ENCODE data around the gene FGF2. TPM values are rescaled to one million over a fixed set of nuclear protein-coding genes. Genes with fewer than 3 reads are reported as not detected.
"Not testable (repeated sequence)": the region's sequence is repeated elsewhere in the genome, so short reads cannot be mapped to it uniquely, and the experiment has no call there.

Gene FGF2
- total and polyA plus RNA-seq, 5 experiments from 2014 or later = not detected

DNA sequence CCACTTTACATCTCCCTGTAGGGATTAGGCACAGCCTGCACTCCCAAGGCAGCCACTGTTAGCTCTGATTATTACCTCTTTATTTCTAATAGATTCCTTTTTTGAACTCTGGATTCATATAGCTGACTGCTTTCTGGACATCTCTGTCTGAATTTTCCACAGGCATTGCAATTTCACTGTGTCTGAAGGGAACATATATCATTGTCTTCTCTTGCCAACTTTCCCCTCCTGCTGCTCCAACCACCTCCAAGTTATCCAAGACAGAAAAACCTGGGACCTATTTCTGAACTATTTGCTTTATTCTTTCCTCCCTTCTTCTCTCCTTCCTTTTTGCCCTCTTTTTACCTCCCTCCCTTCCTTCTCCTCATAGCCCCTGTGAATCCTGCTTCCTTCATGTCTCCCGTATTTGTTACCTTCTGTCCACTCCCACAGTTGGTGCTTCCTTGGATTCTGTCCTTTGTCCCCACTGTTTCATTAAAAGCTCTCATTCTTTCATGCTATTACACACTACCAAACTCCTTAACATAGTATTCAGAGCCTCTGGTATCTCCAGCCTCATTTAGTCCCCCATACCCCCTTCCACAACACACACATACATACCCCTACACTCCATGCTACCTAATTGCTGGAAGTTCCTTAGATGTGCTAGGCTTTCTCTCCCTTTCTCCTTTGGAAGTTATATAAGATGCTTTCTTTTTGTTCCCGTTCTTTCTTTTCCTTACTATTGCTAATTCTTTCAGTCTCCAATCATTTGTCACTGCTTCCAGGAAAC, 34.7 kb downstream of the FGF2 start:
- Mint-ChIP-seq H3K4me1 (no peaks in the 10 kb centered on the region), H3K36me3 (no peaks in the 10 kb centered on the region), H3K27ac (no peak overlapping the region), H3K27me3 (peaks cover 7 to 26% (median 20%) of the 10 kb centered on the region in 5 donors), H3K9me3 (no peaks in the 10 kb centered on the region), H3K4me3 (no peak overlapping the region)
- DNase-seq (no peak), ATAC-seq (no peak)
- POLR2A ChIA-PET = no interaction called here

DNA sequence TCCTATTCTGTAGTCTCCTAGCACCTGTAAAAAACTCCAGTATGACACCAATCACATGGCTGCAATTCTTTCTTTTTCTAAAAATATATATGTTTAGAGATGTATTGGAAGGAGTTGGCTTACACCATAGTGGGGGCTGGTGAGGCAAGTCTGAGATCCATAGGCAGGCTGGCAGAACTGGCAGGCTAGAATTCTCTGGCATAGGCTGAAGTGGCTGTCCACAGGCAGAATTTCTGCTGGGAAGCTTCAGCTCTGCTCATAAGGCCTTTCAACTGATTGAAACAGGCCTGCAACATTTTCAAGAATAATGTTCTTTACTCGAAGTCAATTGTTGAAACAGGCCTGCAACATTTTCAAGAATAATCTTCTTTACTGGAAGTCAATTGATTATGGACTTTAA, 37.0 kb downstream of the FGF2 start:
- POLR2A ChIA-PET = no interaction called here
- ATAC-seq (no peak), DNase-seq (no peak)
- no peak overlapping the region for H3K4me3 Mint-ChIP-seq
- H3K36me3 Mint-ChIP-seq = no peaks in the 10 kb centered on the region
- H3K9me3 Mint-ChIP-seq = peaks cover 0 to 4% (median 0%) of the 10 kb centered on the region in 9 donors
- no peak overlapping the region for H3K27ac Mint-ChIP-seq
- peaks cover 7 to 28% (median 20%) of the 10 kb centered on the region in 5 donors for H3K27me3 Mint-ChIP-seq
- no peaks in the 10 kb centered on the region for H3K4me1 Mint-ChIP-seq

DNA sequence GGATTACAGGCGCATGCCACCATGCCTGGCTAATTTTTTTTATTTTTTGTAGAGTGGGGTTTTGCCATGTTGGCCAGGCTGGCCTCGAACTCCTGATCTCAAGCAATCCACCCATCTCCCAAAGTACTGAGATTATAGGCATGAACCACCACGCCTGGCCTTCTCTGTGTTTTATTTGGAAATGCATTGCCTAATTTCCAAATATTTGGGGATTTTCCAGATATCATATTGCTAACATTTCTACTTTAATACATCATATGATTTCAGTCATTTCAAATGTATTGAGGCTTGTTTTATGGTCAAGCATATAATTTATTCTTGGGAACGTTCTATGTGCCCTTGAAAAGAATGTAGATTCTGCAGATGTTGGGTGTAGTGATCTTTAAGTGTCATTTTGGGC, 38.8 kb downstream of the FGF2 start:
- ATAC-seq (no peak), DNase-seq (no peak)
- POLR2A ChIA-PET = no interaction called here
- Mint-ChIP-seq H3K27me3 (peaks cover 10 to 34% (median 25%) of the 10 kb centered on the region in 5 donors), H3K36me3 (no peaks in the 10 kb centered on the region), H3K27ac (no peak overlapping the region), H3K4me3 (no peak overlapping the region), H3K9me3 (peaks cover 0 to 8% (median 0%) of the 10 kb centered on the region in 9 donors), H3K4me1 (no peaks in the 10 kb centered on the region)

- not testable (repeated sequence) for H3K4me3 Mint-ChIP-seq
Measured at GRCh38 chr4:122868235-122868634, 41.6 kb downstream of the FGF2 start.

DNA sequence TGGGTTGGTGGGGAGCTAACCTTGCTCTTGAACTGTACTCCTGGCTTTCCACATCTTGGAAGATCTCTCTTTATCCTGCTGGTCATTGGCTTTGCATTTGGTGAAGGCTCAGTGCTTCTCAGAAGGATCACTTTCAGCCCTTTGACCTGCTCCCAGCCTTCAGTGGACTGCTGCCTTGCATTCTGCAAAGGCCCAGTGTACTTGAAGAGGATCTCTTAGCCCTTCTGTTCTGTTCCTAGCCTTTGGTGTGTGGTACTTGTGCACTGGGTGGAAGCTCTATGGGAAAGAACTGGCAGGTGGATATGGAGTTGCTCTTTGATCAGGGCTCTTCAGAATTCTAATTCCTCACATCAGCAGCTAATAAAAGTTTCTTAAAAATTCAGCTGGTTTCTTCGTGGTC, 46.5 kb downstream of the FGF2 start:
- peaks cover 31 to 47% (median 34%) of the 10 kb centered on the region in 5 donors for H3K27me3 Mint-ChIP-seq
- H3K9me3 Mint-ChIP-seq = peaks cover 0 to 20% (median 2%) of the 10 kb centered on the region in 9 donors
- ATAC-seq (no peak), DNase-seq (no peak)
- no peak overlapping the region for H3K27ac Mint-ChIP-seq
- POLR2A ChIA-PET = no interaction called here
- no peaks in the 10 kb centered on the region for H3K4me1 Mint-ChIP-seq
- H3K4me3 Mint-ChIP-seq = no peak overlapping the region
- no peaks in the 10 kb centered on the region for H3K36me3 Mint-ChIP-seq

More at GRCh38 chr4:122868235-122868634, 41.6 kb downstream of the FGF2 start:
- H3K27ac Mint-ChIP-seq, POLR2A ChIA-PET, H3K36me3 Mint-ChIP-seq, H3K4me1 Mint-ChIP-seq, ATAC-seq, DNase-seq: not testable (repeated sequence)
- peaks cover 0 to 20% (median 2%) of the 10 kb centered on the region in 9 donors for H3K9me3 Mint-ChIP-seq
- H3K27me3 Mint-ChIP-seq = peaks cover 26 to 44% (median 30%) of the 10 kb centered on the region in 5 donors

DNA sequence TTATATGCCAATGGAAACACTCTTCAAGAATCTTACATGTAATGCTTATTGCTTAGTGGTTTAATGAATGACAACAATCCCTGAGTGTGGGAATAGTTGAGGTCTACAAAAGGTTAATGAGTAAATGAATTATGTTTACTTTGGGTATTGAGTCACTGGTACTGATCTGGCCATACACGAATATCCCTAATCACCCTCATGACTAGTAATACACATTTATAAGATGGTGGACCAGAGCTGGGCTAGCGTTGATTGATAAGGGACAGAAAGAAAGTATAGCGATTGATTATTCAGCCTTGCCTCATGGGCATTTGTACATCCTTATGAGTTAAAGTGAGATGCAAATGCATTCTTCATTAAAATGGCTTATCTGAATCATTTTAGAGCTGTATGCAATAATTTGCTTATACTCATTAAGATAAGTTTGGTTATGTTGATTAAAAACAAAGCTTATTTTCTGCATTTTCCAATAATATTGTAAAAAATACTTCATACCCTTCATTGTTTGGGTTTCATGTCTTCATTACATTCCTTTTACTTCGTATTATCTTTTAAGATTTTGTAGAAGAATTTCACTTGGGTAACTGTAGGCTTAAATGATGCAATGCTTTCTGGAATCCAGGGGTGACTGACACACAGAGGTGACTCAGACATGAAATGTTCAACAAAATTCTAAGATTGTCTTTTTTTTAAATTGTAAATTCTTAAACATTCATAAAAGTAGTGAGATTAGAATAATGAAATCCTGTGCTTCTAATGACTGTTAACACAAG, 47.4 kb downstream of the FGF2 start:
- Mint-ChIP-seq H3K36me3 (no peaks in the 10 kb centered on the region), H3K27me3 (peaks cover 28 to 49% (median 34%) of the 10 kb centered on the region in 5 donors), H3K9me3 (peaks cover 0 to 15% (median 1%) of the 10 kb centered on the region in 9 donors), H3K4me3 (no peak overlapping the region), H3K4me1 (no peaks in the 10 kb centered on the region), H3K27ac (no peak overlapping the region)
- POLR2A ChIA-PET = no interaction called here
- DNase-seq (no peak), ATAC-seq (no peak)

GRCh38 chr4:122875949-122876348, 49.3 kb downstream of the FGF2 start:
- no peak for ATAC-seq
- Mint-ChIP-seq H3K27me3 (peaks cover 25 to 36% (median 35%) of the 10 kb centered on the region in 5 donors), H3K4me1 (no peaks in the 10 kb centered on the region), H3K9me3 (peaks cover 0 to 21% (median 6%) of the 10 kb centered on the region in 9 donors), H3K36me3 (peaks cover 0 to 4% (median 2%) of the 10 kb centered on the region in 3 donors), H3K27ac (no peak overlapping the region), H3K4me3 (no peak overlapping the region)
- no peak for DNase-seq
- POLR2A ChIA-PET = no interaction called here

GRCh38 chr4:122876456-122876855, 49.8 kb downstream of the FGF2 start:
- Mint-ChIP-seq H3K36me3 (peaks cover 0 to 8% (median 5%) of the 10 kb centered on the region in 3 donors), H3K27ac (no peak overlapping the region), H3K4me3 (no peak overlapping the region), H3K27me3 (peaks cover 22 to 36% (median 30%) of the 10 kb centered on the region in 5 donors), H3K9me3 (peaks cover 0 to 23% (median 6%) of the 10 kb centered on the region in 9 donors), H3K4me1 (no peaks in the 10 kb centered on the region)
- POLR2A ChIA-PET = no interaction called here
- DNase-seq (no peak), ATAC-seq (no peak)

- POLR2A ChIA-PET = no interaction called here
- no peak for DNase-seq
- Mint-ChIP-seq H3K27ac (no peak overlapping the region), H3K27me3 (peaks cover 6 to 20% (median 9%) of the 10 kb centered on the region in 5 donors), H3K4me1 (no peaks in the 10 kb centered on the region), H3K9me3 (peaks cover 0 to 20% (median 5%) of the 10 kb centered on the region in 9 donors), H3K36me3 (peaks cover 0 to 11% (median 5%) of the 10 kb centered on the region in 3 donors), H3K4me3 (no peak overlapping the region)
- no peak for ATAC-seq
Measured at GRCh38 chr4:122879001-122879400, 52.4 kb downstream of the FGF2 start.

DNA sequence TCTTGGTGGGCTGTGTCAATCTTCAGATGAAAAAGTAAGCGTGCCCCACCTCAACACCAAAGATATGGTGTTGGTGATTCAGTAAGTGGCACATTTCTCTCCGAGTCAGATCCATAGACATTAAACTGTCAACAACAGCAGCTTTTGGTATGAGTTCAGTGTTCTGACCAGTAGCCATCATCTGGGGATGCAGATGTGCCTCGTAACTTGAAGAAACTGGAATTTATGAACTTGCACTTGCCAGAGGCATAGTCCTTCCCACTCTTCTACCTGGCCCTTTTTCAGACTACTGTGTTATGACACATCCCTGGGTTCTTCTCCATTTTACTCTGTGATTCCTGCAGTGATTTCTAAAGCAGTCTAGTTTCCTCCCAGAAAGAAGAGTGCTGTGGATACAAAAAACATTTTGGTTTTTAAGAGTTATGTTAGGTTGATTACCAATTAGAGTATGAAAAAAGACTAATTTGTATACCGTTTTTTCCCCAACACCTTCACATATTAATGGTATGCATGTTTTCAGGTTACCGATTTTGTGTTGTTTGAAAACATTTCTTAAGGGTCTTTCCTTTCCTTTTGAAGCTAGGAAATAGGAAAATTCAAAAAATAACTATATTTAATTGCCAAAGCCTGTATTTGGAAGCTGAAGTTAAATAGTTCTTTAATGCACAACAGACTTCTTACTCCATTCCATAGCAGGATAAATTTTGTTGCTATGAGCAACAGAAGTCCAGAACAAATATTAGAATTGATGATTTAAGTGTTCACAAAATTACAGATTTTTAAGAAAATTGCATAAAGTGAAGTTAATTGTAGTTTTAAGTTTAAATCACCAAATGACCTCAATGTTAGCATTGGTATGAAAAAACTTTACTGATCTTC, 56.5 kb downstream of the FGF2 start:
- Mint-ChIP-seq H3K4me3 (no peak overlapping the region), H3K9me3 (peaks cover 0 to 20% (median 5%) of the 10 kb centered on the region in 9 donors), H3K4me1 (no peaks in the 10 kb centered on the region), H3K36me3 (peaks cover 0 to 11% (median 5%) of the 10 kb centered on the region in 3 donors), H3K27ac (no peak overlapping the region), H3K27me3 (peaks cover 0 to 16% (median 4%) of the 10 kb centered on the region in 5 donors)
- DNase-seq = no peak
- ATAC-seq = no peak
- POLR2A ChIA-PET = no interaction called here

DNA sequence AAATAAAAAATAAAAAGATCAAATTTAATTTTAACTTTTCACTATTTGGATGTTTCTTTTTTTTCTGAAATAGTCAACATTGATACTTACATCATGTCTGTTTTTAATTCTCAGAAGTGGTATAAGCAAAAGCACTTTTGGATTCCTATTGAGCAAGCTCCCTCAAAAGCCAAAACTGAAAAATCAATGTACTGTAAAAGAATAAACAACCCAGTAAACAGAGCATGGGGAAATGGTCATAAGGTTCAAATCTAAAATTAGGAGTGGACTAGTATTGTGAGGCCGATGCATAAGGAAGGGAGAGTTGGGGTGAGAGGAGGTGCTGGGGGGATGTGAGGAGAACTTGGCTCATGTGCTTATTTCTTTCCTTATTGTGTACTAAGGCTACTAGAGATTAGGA, 57.9 kb downstream of the FGF2 start:
- POLR2A ChIA-PET = no interaction called here
- Mint-ChIP-seq H3K36me3 (peaks cover 0 to 11% (median 5%) of the 10 kb centered on the region in 3 donors), H3K27ac (no peak overlapping the region), H3K4me1 (no peaks in the 10 kb centered on the region), H3K4me3 (no peak overlapping the region), H3K9me3 (peaks cover 0 to 17% (median 4%) of the 10 kb centered on the region in 9 donors), H3K27me3 (peaks cover 0 to 8% (median 2%) of the 10 kb centered on the region in 5 donors)
- no peak for ATAC-seq
- DNase-seq = no peak

- no peaks in the 10 kb centered on the region for H3K9me3 Mint-ChIP-seq
- H3K27me3 Mint-ChIP-seq = no peaks in the 10 kb centered on the region
- DNase-seq = no peak
- POLR2A ChIA-PET = no interaction called here
- H3K27ac Mint-ChIP-seq = no peak overlapping the region
- H3K4me1 Mint-ChIP-seq = no peaks in the 10 kb centered on the region
- no peak for ATAC-seq
- no peak overlapping the region for H3K4me3 Mint-ChIP-seq
- peaks cover 0 to 10% (median 8%) of the 10 kb centered on the region in 3 donors for H3K36me3 Mint-ChIP-seq
Measured at GRCh38 chr4:122889726-122890125, 63.1 kb downstream of the FGF2 start.
